WTC11 (cell line): Measurements from ENCODE around the gene OR1G1. TPM values are rescaled to one million over a fixed set of nuclear protein-coding genes. Genes with fewer than 3 reads are reported as not detected.

Experiments used
- ATAC-seq: fragments of 200-7000 bp; cut with Tn5 transposase; 2 replicates; pipeline ENCODE4 v1.10.0; 2021; ENCODE audit warnings: mild to moderate bottlenecking, moderate library complexity
- CTCF ChIA-PET: fragments of 300-600 bp; sonication (Branson Sonifier 250); formaldehyde crosslinking; loops from one replicate; lab custom pipeline; 2021; ENCODE audit warnings: antibody characterized with exemption; lab: Charles Lee
- POLR2A ChIA-PET: fragments of 350-600 bp; sonication (Branson Sonifier 250); formaldehyde crosslinking; loops from one replicate; lab custom pipeline; 2021; ENCODE audit warnings: antibody characterized with exemption; lab: Charles Lee
- DNase-seq: peaks from one replicate; pipeline ENCODE4 v3.0.0; 2021; ENCODE audit warnings: low spot score
- H3K27ac Mint-ChIP-seq: 2 replicates; pipeline ENCODE4 v1.8.0; 2021; ENCODE audit warnings: mixed read lengths
- H3K27me3 Mint-ChIP-seq: 2 replicates; pipeline ENCODE4 v1.8.0; 2021; ENCODE audit warnings: low read depth, mild to moderate bottlenecking, moderate library complexity, mixed read lengths
- H3K36me3 Mint-ChIP-seq: 2 replicates; pipeline ENCODE4 v1.8.0; 2021; ENCODE audit warnings: mixed read lengths
- H3K4me1 Mint-ChIP-seq: 2 replicates; pipeline ENCODE4 v1.8.0; 2022; ENCODE audit warnings: mixed read lengths
- H3K4me3 Mint-ChIP-seq: 2 replicates; pipeline ENCODE4 v1.8.0; 2021; ENCODE audit warnings: mild to moderate bottlenecking, moderate library complexity, mixed read lengths
- H3K9me3 Mint-ChIP-seq: 2 replicates; pipeline ENCODE4 v1.8.0; 2021; ENCODE audit warnings: mixed read lengths
- CTCF ChIP-seq: fragments of 200-600 bp; IDR thresholded peaks from 2 replicates; pipeline ENCODE4 v1.8.0; 2022; ENCODE audit warnings: antibody characterized with exemption
- OVOL2 ChIP-seq: fragments of 250-450 bp; sonication (Bioruptor Pico); IDR thresholded peaks from 2 replicates; pipeline ENCODE4 v1.9.0; 2021; ENCODE audit warnings: mild to moderate bottlenecking, borderline replicate concordance
- total RNA-seq: library from RNA; stranded (reverse); gene quantifications from 3 replicates; pipeline ENCODE4 v1.2.3, GENCODE V29; 2021

Gene OR1G1
- total RNA-seq, 1 experiment from 2014 or later, result not detected

- CTCF ChIA-PET, result no interaction called here
- ATAC-seq, result no peak
- no peaks in the 10 kb centered on the region for H3K36me3 Mint-ChIP-seq
- peaks cover 30% of the 10 kb centered on the region for H3K9me3 Mint-ChIP-seq
- H3K4me3 Mint-ChIP-seq, result no peak within 1 kb of the TSS
- POLR2A ChIA-PET, result no interaction called here
- no peak for DNase-seq
- H3K4me1 Mint-ChIP-seq, result no peaks in the 10 kb centered on the region
- no peak for TF ChIP-seq CTCF
- TF ChIP-seq OVOL2, result no peak
- H3K27ac Mint-ChIP-seq, result no peak within 1 kb of the TSS
- H3K27me3 Mint-ChIP-seq, result peaks cover 16% of the 10 kb centered on the region
Observed at GRCh38 chr17:3104322-3104721, 23.0 kb downstream of the OR1G1 start, which contains the start of gene OR1D2. Gene OR1D2 (minus strand): TSS chr17:3104422. CDS start chr17:3092996, 11,426 bp downstream.

Other genes starting within 250 kb of the OR1G1 start
- not detected in 3 replicates for gene OR1D5, start 63.9 kb downstream of the OR1G1 start, total RNA-seq
- not detected in 3 replicates for gene OR1D2, start 23.1 kb downstream of the OR1G1 start, total RNA-seq
- gene OR1A2, start 70.0 kb upstream of the OR1G1 start, total RNA-seq, result not detected in 3 replicates
- gene OR1A1, start 80.1 kb upstream of the OR1G1 start, total RNA-seq, result not detected in 3 replicates
- not detected in 3 replicates for gene OR3A1, start 170.8 kb upstream of the OR1G1 start, total RNA-seq